Adrenal gland (tissue), 5 donors: ENCODE measurements around the gene MACROD2.

Source experiments
- POLR2A ChIP-seq, 2 donors: fragments of 450-650 bp; IDR thresholded peaks; one replicate each; pipeline ENCODE4 v1.6.1; 2017; ENCODE audit warnings: antibody characterized with exemption in 2 of 2, mild to moderate bottlenecking in 2 of 2, moderate library complexity in 1 of 2
- TF ChIP-seq, protein P1 (sequence below), 6 experiments: fragments of 450-650 bp in 4 of 6; fragments of 200-600 bp in 2 of 6; sonication (generic) in 1 of 6; IDR thresholded peaks; 1 replicate in 5 of 6; 2 replicates in 1 of 6; pipeline versions ENCODE4 v1.5.1 to v1.8.0; 2016 to 2021; ENCODE audit warnings: antibody characterized with exemption in 6 of 6, mild to moderate bottlenecking in 2 of 6, moderate library complexity in 1 of 6
- donor health status: DM: no; HTN: no; CAD: no.

GRCh38 chr20:14360416-14360815, 365.1 kb downstream of the MACROD2 start:
- TF ChIP-seq, protein P1, sequence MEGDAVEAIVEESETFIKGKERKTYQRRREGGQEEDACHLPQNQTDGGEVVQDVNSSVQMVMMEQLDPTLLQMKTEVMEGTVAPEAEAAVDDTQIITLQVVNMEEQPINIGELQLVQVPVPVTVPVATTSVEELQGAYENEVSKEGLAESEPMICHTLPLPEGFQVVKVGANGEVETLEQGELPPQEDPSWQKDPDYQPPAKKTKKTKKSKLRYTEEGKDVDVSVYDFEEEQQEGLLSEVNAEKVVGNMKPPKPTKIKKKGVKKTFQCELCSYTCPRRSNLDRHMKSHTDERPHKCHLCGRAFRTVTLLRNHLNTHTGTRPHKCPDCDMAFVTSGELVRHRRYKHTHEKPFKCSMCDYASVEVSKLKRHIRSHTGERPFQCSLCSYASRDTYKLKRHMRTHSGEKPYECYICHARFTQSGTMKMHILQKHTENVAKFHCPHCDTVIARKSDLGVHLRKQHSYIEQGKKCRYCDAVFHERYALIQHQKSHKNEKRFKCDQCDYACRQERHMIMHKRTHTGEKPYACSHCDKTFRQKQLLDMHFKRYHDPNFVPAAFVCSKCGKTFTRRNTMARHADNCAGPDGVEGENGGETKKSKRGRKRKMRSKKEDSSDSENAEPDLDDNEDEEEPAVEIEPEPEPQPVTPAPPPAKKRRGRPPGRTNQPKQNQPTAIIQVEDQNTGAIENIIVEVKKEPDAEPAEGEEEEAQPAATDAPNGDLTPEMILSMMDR (IDR thresholded peaks at IDR 0.05), result no peak
- no peak for TF ChIP-seq POLR2A (IDR thresholded peaks at IDR 0.05)
